ENCODE results near the gene STK10. TPM values are rescaled to one million over a fixed set of nuclear protein-coding genes. Genes with fewer than 3 reads are reported as not detected.

STK10 gene
- total RNA-seq, 1 experiment from 2014 or later, result 22.9 TPM

DNA sequence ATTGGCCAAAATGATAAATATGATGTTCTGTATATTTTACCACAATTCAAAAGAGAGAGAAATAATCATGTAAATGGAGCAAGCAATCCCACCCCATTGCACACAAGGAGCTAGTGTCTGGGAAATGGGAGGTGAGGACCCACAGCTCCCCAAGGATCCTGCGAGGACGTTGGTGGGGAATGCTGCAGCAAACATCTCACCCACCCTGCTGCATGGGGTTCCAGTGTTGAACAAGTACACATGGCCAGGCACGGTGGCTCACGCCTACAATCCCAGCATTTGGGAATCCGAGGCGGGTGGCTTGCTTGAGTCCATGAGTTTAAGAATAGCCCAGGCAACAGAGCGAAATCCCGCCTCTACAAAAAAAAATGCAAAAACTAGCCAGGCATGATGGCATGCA, 29.0 kb downstream of the STK10 start:
- RAD21 ChIA-PET (ENCODE audit: low non-redundant PET in 1 of 2, low total read pairs in 2 of 2, uncharacterized antibody in 2 of 2, unreplicated experiment in 2 of 2), result no interaction called here
- Histone ChIP-seq H3K27me3 (ENCODE audit: insufficient read depth, low read length) (no peaks in the 10 kb centered on the region), H2AFZ (ENCODE audit: low read depth, low read length, poor library complexity, severe bottlenecking) (no peak overlapping the region), H3K4me2 (ENCODE audit: low read length) (no peak overlapping the region), H3K4me3 (replicated peaks in 1 of 2; ENCODE audit: low read depth in 1 of 2, low read length in 2 of 2) (no peak overlapping the region), H3K79me2 (ENCODE audit: insufficient read depth, low read length) (no peaks in the 10 kb centered on the region; the same call in 1 of the 2 replicates), H3K4me1 (ENCODE audit: control insufficient read depth in 1 of 2, insufficient read depth in 2 of 2, low read length in 2 of 2) (no peaks in the 10 kb centered on the region; a peak in 2 of 4 replicates), H3K36me3 (ENCODE audit: control insufficient read depth in 1 of 2, insufficient read depth in 2 of 2, low read length in 2 of 2) (no peaks in the 10 kb centered on the region), H3K27ac (ENCODE audit: low read depth, low read length) (no peak overlapping the region), H3K9me3 (ENCODE audit: control insufficient read depth in 1 of 2, insufficient read depth in 1 of 2, low read depth in 1 of 2, low read length in 2 of 2) (no peaks in the 10 kb centered on the region), H3K9me2 (ENCODE audit: insufficient read depth) (no peaks in the 10 kb centered on the region), H4K20me1 (ENCODE audit: insufficient read depth) (no peaks in the 10 kb centered on the region), H3K9ac (ENCODE audit: low read length) (no peak overlapping the region)
- intact Hi-C loops (cut with micrococcal nuclease), result no loop called here
- no TSS peak for BruUV-seq (replicated peaks)
- ATAC-seq (no peak), DNase-seq (ENCODE audit: low read depth, low spot score) (no peak)
- TF ChIP-seq SP1 (IDR thresholded peaks at IDR 0.05; ENCODE audit: low read depth), result no peak
- no peak for TF ChIP-seq YY1 (IDR thresholded peaks at IDR 0.05; ENCODE audit: extremely low read depth, insufficient replicate concordance, low read depth, low read length)
- TF ChIP-seq, protein P1, sequence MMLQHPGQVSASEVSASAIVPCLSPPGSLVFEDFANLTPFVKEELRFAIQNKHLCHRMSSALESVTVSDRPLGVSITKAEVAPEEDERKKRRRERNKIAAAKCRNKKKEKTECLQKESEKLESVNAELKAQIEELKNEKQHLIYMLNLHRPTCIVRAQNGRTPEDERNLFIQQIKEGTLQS (IDR thresholded peaks at IDR 0.05), result no peak
- no peak for TF ChIP-seq CEBPB (IDR thresholded peaks at IDR 0.05; ENCODE audit: low read depth)
- no peak for TF ChIP-seq TCF7L2 (IDR thresholded peaks at IDR 0.05; ENCODE audit: borderline replicate concordance, extremely low read depth, insufficient read depth, insufficient read length)
- TF ChIP-seq, protein P2, sequence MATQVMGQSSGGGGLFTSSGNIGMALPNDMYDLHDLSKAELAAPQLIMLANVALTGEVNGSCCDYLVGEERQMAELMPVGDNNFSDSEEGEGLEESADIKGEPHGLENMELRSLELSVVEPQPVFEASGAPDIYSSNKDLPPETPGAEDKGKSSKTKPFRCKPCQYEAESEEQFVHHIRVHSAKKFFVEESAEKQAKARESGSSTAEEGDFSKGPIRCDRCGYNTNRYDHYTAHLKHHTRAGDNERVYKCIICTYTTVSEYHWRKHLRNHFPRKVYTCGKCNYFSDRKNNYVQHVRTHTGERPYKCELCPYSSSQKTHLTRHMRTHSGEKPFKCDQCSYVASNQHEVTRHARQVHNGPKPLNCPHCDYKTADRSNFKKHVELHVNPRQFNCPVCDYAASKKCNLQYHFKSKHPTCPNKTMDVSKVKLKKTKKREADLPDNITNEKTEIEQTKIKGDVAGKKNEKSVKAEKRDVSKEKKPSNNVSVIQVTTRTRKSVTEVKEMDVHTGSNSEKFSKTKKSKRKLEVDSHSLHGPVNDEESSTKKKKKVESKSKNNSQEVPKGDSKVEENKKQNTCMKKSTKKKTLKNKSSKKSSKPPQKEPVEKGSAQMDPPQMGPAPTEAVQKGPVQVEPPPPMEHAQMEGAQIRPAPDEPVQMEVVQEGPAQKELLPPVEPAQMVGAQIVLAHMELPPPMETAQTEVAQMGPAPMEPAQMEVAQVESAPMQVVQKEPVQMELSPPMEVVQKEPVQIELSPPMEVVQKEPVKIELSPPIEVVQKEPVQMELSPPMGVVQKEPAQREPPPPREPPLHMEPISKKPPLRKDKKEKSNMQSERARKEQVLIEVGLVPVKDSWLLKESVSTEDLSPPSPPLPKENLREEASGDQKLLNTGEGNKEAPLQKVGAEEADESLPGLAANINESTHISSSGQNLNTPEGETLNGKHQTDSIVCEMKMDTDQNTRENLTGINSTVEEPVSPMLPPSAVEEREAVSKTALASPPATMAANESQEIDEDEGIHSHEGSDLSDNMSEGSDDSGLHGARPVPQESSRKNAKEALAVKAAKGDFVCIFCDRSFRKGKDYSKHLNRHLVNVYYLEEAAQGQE (IDR thresholded peaks at IDR 0.05; ENCODE audit: low read depth), result no peak
- TF ChIP-seq EZH2 (IDR thresholded peaks at IDR 0.05), result no peak
- TF ChIP-seq, protein P3, sequence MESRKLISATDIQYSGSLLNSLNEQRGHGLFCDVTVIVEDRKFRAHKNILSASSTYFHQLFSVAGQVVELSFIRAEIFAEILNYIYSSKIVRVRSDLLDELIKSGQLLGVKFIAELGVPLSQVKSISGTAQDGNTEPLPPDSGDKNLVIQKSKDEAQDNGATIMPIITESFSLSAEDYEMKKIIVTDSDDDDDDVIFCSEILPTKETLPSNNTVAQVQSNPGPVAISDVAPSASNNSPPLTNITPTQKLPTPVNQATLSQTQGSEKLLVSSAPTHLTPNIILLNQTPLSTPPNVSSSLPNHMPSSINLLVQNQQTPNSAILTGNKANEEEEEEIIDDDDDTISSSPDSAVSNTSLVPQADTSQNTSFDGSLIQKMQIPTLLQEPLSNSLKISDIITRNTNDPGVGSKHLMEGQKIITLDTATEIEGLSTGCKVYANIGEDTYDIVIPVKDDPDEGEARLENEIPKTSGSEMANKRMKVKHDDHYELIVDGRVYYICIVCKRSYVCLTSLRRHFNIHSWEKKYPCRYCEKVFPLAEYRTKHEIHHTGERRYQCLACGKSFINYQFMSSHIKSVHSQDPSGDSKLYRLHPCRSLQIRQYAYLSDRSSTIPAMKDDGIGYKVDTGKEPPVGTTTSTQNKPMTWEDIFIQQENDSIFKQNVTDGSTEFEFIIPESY (IDR thresholded peaks at IDR 0.05; ENCODE audit: extremely low read depth, insufficient replicate concordance, low read length), result no peak
- no peak for TF ChIP-seq CBX3 (IDR thresholded peaks at IDR 0.05; ENCODE audit: low read depth)
- no peak for TF ChIP-seq FOSL1 (IDR thresholded peaks at IDR 0.05; ENCODE audit: low read depth)
- TF ChIP-seq POLR2A (IDR thresholded peaks at IDR 0.05; ENCODE audit: borderline replicate concordance, extremely low read depth, insufficient read depth, insufficient read length), result no peak
- no peak for TF ChIP-seq SIN3A (IDR thresholded peaks at IDR 0.05; ENCODE audit: low read depth)
- no peak for TF ChIP-seq RAD21 (IDR thresholded peaks at IDR 0.05; ENCODE audit: low read depth)
- TF ChIP-seq ELF1 (IDR thresholded peaks at IDR 0.05; ENCODE audit: borderline replicate concordance, low read depth), result no peak
- no peak for TF ChIP-seq SRF (IDR thresholded peaks at IDR 0.05; ENCODE audit: low read depth)
- no peak for TF ChIP-seq POLR2AphosphoS5 (IDR thresholded peaks at IDR 0.05; ENCODE audit: low read depth, low read length)
- TF ChIP-seq ZFX (IDR thresholded peaks at IDR 0.05), result no peak
- TF ChIP-seq, protein P4, sequence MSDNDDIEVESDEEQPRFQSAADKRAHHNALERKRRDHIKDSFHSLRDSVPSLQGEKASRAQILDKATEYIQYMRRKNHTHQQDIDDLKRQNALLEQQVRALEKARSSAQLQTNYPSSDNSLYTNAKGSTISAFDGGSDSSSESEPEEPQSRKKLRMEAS (IDR thresholded peaks at IDR 0.05), result no peak
- TF ChIP-seq JUND (IDR thresholded peaks at IDR 0.05), result no peak
- TF ChIP-seq EGR1 (IDR thresholded peaks at IDR 0.05; ENCODE audit: low read depth), result no peak
- CTCF ChIA-PET, result no interaction called here
- POLR2A ChIA-PET, result no interaction called here
